ENCODE results near the gene LENG1.

Gene LENG1

GRCh38 chr19:54189735-54190502, 30.4 kb upstream of the LENG1 start:
- Histone ChIP-seq H3K9ac (peak overlapping the region; percentile 74), H3K4me1 (peaks cover 18% of the 10 kb centered on the region), H3K9me3 (ENCODE audit: control insufficient read depth, low read length) (no peaks in the 10 kb centered on the region), H3K4me2 (ENCODE audit: low read length) (peak overlapping the region; percentile 98), H3K27ac (peak overlapping the region; percentile 100), H3K4me3 (ENCODE audit: low read depth, low read length) (peak overlapping the region; percentile 98), H3K36me3 (ENCODE audit: control insufficient read depth, insufficient read depth, low read length) (no peaks in the 10 kb centered on the region), H3K79me2 (peaks cover 2% of the 10 kb centered on the region), H3K27me3 (ENCODE audit: control insufficient read depth, insufficient read depth, low read length) (no peaks in the 10 kb centered on the region), H2AFZ (peak overlapping the region; percentile 76)
- no peak for TF ChIP-seq CTCF (IDR thresholded peaks at IDR 0.05)

- peaks cover 18% of the 10 kb centered on the region for H3K4me1 ChIP-seq
- H2AFZ ChIP-seq = peak within 1 kb of the TSS; percentile 76
- peak within 1 kb of the TSS; percentile 74 for H3K9ac ChIP-seq
- H3K4me2 ChIP-seq (ENCODE audit: low read length) = peak within 1 kb of the TSS; percentile 98
- H3K9me3 ChIP-seq (ENCODE audit: control insufficient read depth, low read length) = no peaks in the 10 kb centered on the region
- H3K36me3 ChIP-seq (ENCODE audit: control insufficient read depth, insufficient read depth, low read length) = no peaks in the 10 kb centered on the region
- H3K79me2 ChIP-seq = peaks cover 2% of the 10 kb centered on the region
- peak within 1 kb of the TSS; percentile 100 for H3K27ac ChIP-seq
- H3K4me3 ChIP-seq (ENCODE audit: low read depth, low read length) = peak within 1 kb of the TSS; percentile 98
- TF ChIP-seq CTCF (IDR thresholded peaks at IDR 0.05) = peak; percentile 40
- H3K27me3 ChIP-seq (ENCODE audit: control insufficient read depth, insufficient read depth, low read length) = no peaks in the 10 kb centered on the region
Measured at GRCh38 chr19:54189145-54189734, 29.7 kb upstream of the LENG1 start, which contains the start of gene MBOAT7. MBOAT7 (minus strand) TSS chr19:54189580; CDS start chr19:54188508, 1,072 bp downstream.

GRCh38 chr19:54188215-54188871, 28.8 kb upstream of the LENG1 start:
- Histone ChIP-seq H3K4me3 (ENCODE audit: low read depth, low read length) (peak overlapping the region; percentile 98), H3K36me3 (ENCODE audit: control insufficient read depth, insufficient read depth, low read length) (no peaks in the 10 kb centered on the region), H3K9ac (peak overlapping the region; percentile 74), H3K9me3 (ENCODE audit: control insufficient read depth, low read length) (no peaks in the 10 kb centered on the region), H3K27me3 (ENCODE audit: control insufficient read depth, insufficient read depth, low read length) (no peaks in the 10 kb centered on the region), H3K27ac (peak overlapping the region; percentile 100), H3K79me2 (peaks cover 2% of the 10 kb centered on the region), H2AFZ (peak overlapping the region; percentile 76), H3K4me1 (peaks cover 18% of the 10 kb centered on the region), H3K4me2 (ENCODE audit: low read length) (peak overlapping the region; percentile 70)
- no peak for TF ChIP-seq CTCF (IDR thresholded peaks at IDR 0.05)

- no peak overlapping the region for H3K4me3 ChIP-seq (ENCODE audit: low read depth, low read length)
- H3K9ac ChIP-seq = no peak overlapping the region
- no peak overlapping the region for H3K4me2 ChIP-seq (ENCODE audit: low read length)
- H3K4me1 ChIP-seq = peaks cover 14% of the 10 kb centered on the region
- TF ChIP-seq CTCF (IDR thresholded peaks at IDR 0.05) = no peak
- H3K9me3 ChIP-seq (ENCODE audit: control insufficient read depth, low read length) = no peaks in the 10 kb centered on the region
- no peaks in the 10 kb centered on the region for H3K27me3 ChIP-seq (ENCODE audit: control insufficient read depth, insufficient read depth, low read length)
- H3K27ac ChIP-seq = no peak overlapping the region
- no peaks in the 10 kb centered on the region for H3K36me3 ChIP-seq (ENCODE audit: control insufficient read depth, insufficient read depth, low read length)
- no peak overlapping the region for H2AFZ ChIP-seq
- H3K79me2 ChIP-seq = no peaks in the 10 kb centered on the region
Measured at GRCh38 chr19:54186934-54187381, 27.4 kb upstream of the LENG1 start.
